ENCODE data around the gene HVCN1.

HVCN1 gene

GRCh38 chr12:110683888-110684287, 5.0 kb downstream of the HVCN1 start:
- TF ChIP-seq TAF1 (IDR thresholded peaks at IDR 0.05; ENCODE audit: low read depth) (no peak), NFIC (IDR thresholded peaks at IDR 0.05) (no peak), EP300 (IDR thresholded peaks at IDR 0.05; ENCODE audit: borderline replicate concordance) (no peak), FOXM1 (IDR thresholded peaks at IDR 0.05; ENCODE audit: borderline replicate concordance, low read depth) (no peak), USF1 (IDR thresholded peaks at IDR 0.05) (no peak), MAX (IDR thresholded peaks at IDR 0.05) (no peak), RAD21 (IDR thresholded peaks at IDR 0.05; ENCODE audit: low read depth) (no peak), ZBTB7A (IDR thresholded peaks at IDR 0.05; ENCODE audit: low read depth) (no peak), REST (IDR thresholded peaks at IDR 0.05; ENCODE audit: low read depth) (no peak), TEAD4 (IDR thresholded peaks at IDR 0.05) (no peak), CREB1 (IDR thresholded peaks at IDR 0.05; ENCODE audit: low read depth) (no peak), YY1 (IDR thresholded peaks at IDR 0.05; ENCODE audit: low read depth) (no peak), CEBPB (IDR thresholded peaks at IDR 0.05) (no peak), TCF12 (IDR thresholded peaks at IDR 0.05; ENCODE audit: low read depth) (no peak), EGR1 (IDR thresholded peaks at IDR 0.05) (no peak)

- no peak for TF ChIP-seq NFIC (IDR thresholded peaks at IDR 0.05)
- TF ChIP-seq CEBPB (IDR thresholded peaks at IDR 0.05) = no peak
- TF ChIP-seq TCF12 (IDR thresholded peaks at IDR 0.05; ENCODE audit: low read depth) = no peak
- TF ChIP-seq ZBTB7A (IDR thresholded peaks at IDR 0.05; ENCODE audit: low read depth) = no peak
- TF ChIP-seq TAF1 (IDR thresholded peaks at IDR 0.05; ENCODE audit: low read depth) = no peak
- no peak for TF ChIP-seq EP300 (IDR thresholded peaks at IDR 0.05; ENCODE audit: borderline replicate concordance)
- TF ChIP-seq CREB1 (IDR thresholded peaks at IDR 0.05; ENCODE audit: low read depth) = no peak
- TF ChIP-seq EGR1 (IDR thresholded peaks at IDR 0.05) = no peak
- no peak for TF ChIP-seq MAX (IDR thresholded peaks at IDR 0.05)
- TF ChIP-seq REST (IDR thresholded peaks at IDR 0.05; ENCODE audit: low read depth) = no peak
- TF ChIP-seq USF1 (IDR thresholded peaks at IDR 0.05) = no peak
- TF ChIP-seq FOXM1 (IDR thresholded peaks at IDR 0.05; ENCODE audit: borderline replicate concordance, low read depth) = no peak
- no peak for TF ChIP-seq RAD21 (IDR thresholded peaks at IDR 0.05; ENCODE audit: low read depth)
- TF ChIP-seq YY1 (IDR thresholded peaks at IDR 0.05; ENCODE audit: low read depth) = no peak
Observed at GRCh38 chr12:110680032-110680431, 8.9 kb downstream of the HVCN1 start.

GRCh38 chr12:110679201-110679600, 9.7 kb downstream of the HVCN1 start:
- TF ChIP-seq REST (IDR thresholded peaks at IDR 0.05; ENCODE audit: low read depth) = no peak
- TF ChIP-seq FOXM1 (IDR thresholded peaks at IDR 0.05; ENCODE audit: borderline replicate concordance, low read depth) = no peak
- TF ChIP-seq TEAD4 (IDR thresholded peaks at IDR 0.05) = no peak
- no peak for TF ChIP-seq CREB1 (IDR thresholded peaks at IDR 0.05; ENCODE audit: low read depth)
- no peak for TF ChIP-seq NFIC (IDR thresholded peaks at IDR 0.05)
- TF ChIP-seq MAX (IDR thresholded peaks at IDR 0.05) = no peak
- no peak for TF ChIP-seq RAD21 (IDR thresholded peaks at IDR 0.05; ENCODE audit: low read depth)
- no peak for TF ChIP-seq EP300 (IDR thresholded peaks at IDR 0.05; ENCODE audit: borderline replicate concordance)
- TF ChIP-seq TCF12 (IDR thresholded peaks at IDR 0.05; ENCODE audit: low read depth) = no peak
- no peak for TF ChIP-seq YY1 (IDR thresholded peaks at IDR 0.05; ENCODE audit: low read depth)
- TF ChIP-seq CEBPB (IDR thresholded peaks at IDR 0.05) = no peak
- no peak for TF ChIP-seq EGR1 (IDR thresholded peaks at IDR 0.05)

- TF ChIP-seq TCF12 (IDR thresholded peaks at IDR 0.05; ENCODE audit: low read depth) (no peak), EGR1 (IDR thresholded peaks at IDR 0.05) (no peak), USF1 (IDR thresholded peaks at IDR 0.05) (no peak), NFIC (IDR thresholded peaks at IDR 0.05) (no peak), FOXM1 (IDR thresholded peaks at IDR 0.05; ENCODE audit: borderline replicate concordance, low read depth) (no peak), RAD21 (IDR thresholded peaks at IDR 0.05; ENCODE audit: low read depth) (no peak), ZBTB7A (IDR thresholded peaks at IDR 0.05; ENCODE audit: low read depth) (no peak), EP300 (IDR thresholded peaks at IDR 0.05; ENCODE audit: borderline replicate concordance) (no peak), CREB1 (IDR thresholded peaks at IDR 0.05; ENCODE audit: low read depth) (no peak), YY1 (IDR thresholded peaks at IDR 0.05; ENCODE audit: low read depth) (no peak)
Observed at GRCh38 chr12:110677982-110678381, 10.9 kb downstream of the HVCN1 start.

Measured in Ishikawa (cell line).